ENCODE measurements around the gene AP5Z1.

Gene AP5Z1

GRCh38 chr7:4775250-4775847, at the start of gene AP5Z1:
TSS of gene AP5Z1 (plus strand) at chr7:4775623. CDS start at chr7:4775716, 93 bp downstream.
- DNase-seq = peak; percentile 98

- DNase-seq = no peak
Measured at GRCh38 chr7:4725850-4726450, 49.5 kb upstream of the AP5Z1 start.

- DNase-seq = peak; percentile 84 to 90 (median 86)
Measured at GRCh38 chr7:4726566-4726965, 48.9 kb upstream of the AP5Z1 start.

GRCh38 chr7:4727914-4728705, 47.3 kb upstream of the AP5Z1 start:
- DNase-seq = no peak

GRCh38 chr7:4729266-4729665, 46.2 kb upstream of the AP5Z1 start:
- DNase-seq = no peak

- no peak for DNase-seq
Measured at GRCh38 chr7:4730276-4730675, 45.1 kb upstream of the AP5Z1 start.

- DNase-seq = no peak
Measured at GRCh38 chr7:4730971-4731370, 44.5 kb upstream of the AP5Z1 start.

- DNase-seq = no peak
Measured at GRCh38 chr7:4731803-4732202, 43.6 kb upstream of the AP5Z1 start.

- no peak for DNase-seq
Measured at GRCh38 chr7:4733936-4734528, 41.4 kb upstream of the AP5Z1 start.

GRCh38 chr7:4734587-4735345, 40.7 kb upstream of the AP5Z1 start:
- DNase-seq = no peak

- no peak for DNase-seq
Measured at GRCh38 chr7:4737300-4737699, 38.1 kb upstream of the AP5Z1 start.

- DNase-seq = peak; percentile 79 to 88 (median 82)
Measured at GRCh38 chr7:4738711-4739527, 36.5 kb upstream of the AP5Z1 start.

- peak; percentile 34 to 49 (median 48) for DNase-seq
Measured at GRCh38 chr7:4739528-4739992, 35.9 kb upstream of the AP5Z1 start.

- DNase-seq = no peak
Measured at GRCh38 chr7:4740796-4741195, 34.6 kb upstream of the AP5Z1 start.

- DNase-seq = no peak
Measured at GRCh38 chr7:4742051-4742573, 33.3 kb upstream of the AP5Z1 start.

- no peak for DNase-seq
Measured at GRCh38 chr7:4742852-4743251, 32.6 kb upstream of the AP5Z1 start.

- DNase-seq = peak; percentile 79 to 95 (median 85)
Measured at GRCh38 chr7:4744391-4745264, 30.8 kb upstream of the AP5Z1 start.

GRCh38 chr7:4745265-4745919, 30.0 kb upstream of the AP5Z1 start:
- no peak for DNase-seq

GRCh38 chr7:4745971-4746919, 29.2 kb upstream of the AP5Z1 start:
- DNase-seq = peak; percentile 77 to 88 (median 88)
